Measurements from ENCODE around the gene MOGAT1. TPM values are rescaled to one million over a fixed set of nuclear protein-coding genes. Genes with fewer than 3 reads are reported as not detected.

MOGAT1 gene
- total RNA-seq, 1 experiment from 2014 or later, result not detected

DNA sequence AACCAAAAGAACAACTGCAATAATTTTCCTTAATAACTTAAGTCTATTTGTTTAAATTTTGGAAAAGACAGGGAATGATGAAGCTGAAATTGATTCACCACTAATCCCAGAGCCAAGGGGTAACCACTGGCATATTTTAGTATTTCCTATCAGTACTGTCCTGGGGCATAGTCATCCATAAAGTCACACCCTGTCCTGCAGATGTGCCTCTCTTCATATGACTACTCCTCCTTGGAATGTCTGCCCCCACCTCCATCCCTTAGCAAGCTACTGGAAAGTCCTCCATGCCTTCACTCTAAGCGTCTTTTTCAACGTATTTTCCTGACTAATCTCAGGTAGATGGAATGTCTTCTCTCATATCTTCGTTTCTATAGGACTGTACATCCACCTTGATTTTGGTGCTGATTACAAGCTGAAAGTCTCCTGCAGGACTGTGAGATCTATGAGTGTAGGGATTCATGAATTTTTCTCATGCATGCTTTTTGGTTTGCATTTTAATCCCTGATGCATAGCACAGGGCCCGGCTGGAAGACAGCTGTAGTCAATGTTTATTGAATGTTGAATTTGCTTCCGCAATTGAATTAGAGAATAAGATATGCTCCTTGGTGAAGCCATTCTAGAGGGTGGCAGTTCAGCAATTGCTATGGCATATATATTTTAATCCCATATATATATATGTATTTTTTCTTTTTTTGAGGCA is 85.6 kb downstream of the MOGAT1 start:
- peak; percentile 69; the same call in 1 of the 2 replicates for ATAC-seq
- BruUV-seq (replicated peaks), result no TSS peak

More for the DNA sequence above, 85.6 kb downstream of the MOGAT1 start:
- Histone ChIP-seq H3K4me1 (ENCODE audit: control insufficient read depth, insufficient read depth, low read length) (no peaks in the 10 kb centered on the region), H3K27ac (ENCODE audit: low read length) (no peak overlapping the region), H3K27me3 (ENCODE audit: control insufficient read depth, insufficient read depth, low read length) (no peaks in the 10 kb centered on the region), H3K9me3 (ENCODE audit: control insufficient read depth, insufficient read depth, low read depth, low read length) (no peaks in the 10 kb centered on the region), H3K36me3 (ENCODE audit: control insufficient read depth, insufficient read depth, low read length) (no peaks in the 10 kb centered on the region), H3K4me3 (ENCODE audit: low read depth in 2 of 2, low read length in 2 of 2) (no peak overlapping the region)
- TF ChIP-seq TCF7L2 (IDR thresholded peaks at IDR 0.05; ENCODE audit: low read depth, low read length) (no peak), SIN3A (IDR thresholded peaks at IDR 0.05; ENCODE audit: borderline replicate concordance, insufficient read depth, low read depth, low read length) (no peak), CTCF (IDR thresholded peaks at IDR 0.05) (no peak), POLR2AphosphoS5 (IDR thresholded peaks at IDR 0.05; ENCODE audit: low read depth, low read length) (no peak)
- TF ChIP-seq, protein P1, sequence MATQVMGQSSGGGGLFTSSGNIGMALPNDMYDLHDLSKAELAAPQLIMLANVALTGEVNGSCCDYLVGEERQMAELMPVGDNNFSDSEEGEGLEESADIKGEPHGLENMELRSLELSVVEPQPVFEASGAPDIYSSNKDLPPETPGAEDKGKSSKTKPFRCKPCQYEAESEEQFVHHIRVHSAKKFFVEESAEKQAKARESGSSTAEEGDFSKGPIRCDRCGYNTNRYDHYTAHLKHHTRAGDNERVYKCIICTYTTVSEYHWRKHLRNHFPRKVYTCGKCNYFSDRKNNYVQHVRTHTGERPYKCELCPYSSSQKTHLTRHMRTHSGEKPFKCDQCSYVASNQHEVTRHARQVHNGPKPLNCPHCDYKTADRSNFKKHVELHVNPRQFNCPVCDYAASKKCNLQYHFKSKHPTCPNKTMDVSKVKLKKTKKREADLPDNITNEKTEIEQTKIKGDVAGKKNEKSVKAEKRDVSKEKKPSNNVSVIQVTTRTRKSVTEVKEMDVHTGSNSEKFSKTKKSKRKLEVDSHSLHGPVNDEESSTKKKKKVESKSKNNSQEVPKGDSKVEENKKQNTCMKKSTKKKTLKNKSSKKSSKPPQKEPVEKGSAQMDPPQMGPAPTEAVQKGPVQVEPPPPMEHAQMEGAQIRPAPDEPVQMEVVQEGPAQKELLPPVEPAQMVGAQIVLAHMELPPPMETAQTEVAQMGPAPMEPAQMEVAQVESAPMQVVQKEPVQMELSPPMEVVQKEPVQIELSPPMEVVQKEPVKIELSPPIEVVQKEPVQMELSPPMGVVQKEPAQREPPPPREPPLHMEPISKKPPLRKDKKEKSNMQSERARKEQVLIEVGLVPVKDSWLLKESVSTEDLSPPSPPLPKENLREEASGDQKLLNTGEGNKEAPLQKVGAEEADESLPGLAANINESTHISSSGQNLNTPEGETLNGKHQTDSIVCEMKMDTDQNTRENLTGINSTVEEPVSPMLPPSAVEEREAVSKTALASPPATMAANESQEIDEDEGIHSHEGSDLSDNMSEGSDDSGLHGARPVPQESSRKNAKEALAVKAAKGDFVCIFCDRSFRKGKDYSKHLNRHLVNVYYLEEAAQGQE (IDR thresholded peaks at IDR 0.05; ENCODE audit: insufficient read depth in 1 of 2, low read depth in 2 of 2, low read length in 1 of 2), result no peak
- ChIA-PET POLR2A (no interaction called here), CTCF (no interaction called here)
- in situ Hi-C loops (cut with HindIII; ENCODE audit: low pct_unique_long_range_greater_than_20kb, low sequenced_read_pairs) (no loop called here), intact Hi-C loops (cut with micrococcal nuclease; ENCODE audit: unreplicated experiment) (no loop called here)
- DNase-seq (ENCODE audit: low read depth, low spot score), result no peak

Other genes with a start within 250 kb of the MOGAT1 start
- 0.05 TPM for gene SGPP2, start 247.1 kb upstream of the MOGAT1 start, total RNA-seq (2021; ENCODE audit: unreplicated experiment)
- 31.6 TPM for gene FARSB, start 15.6 kb upstream of the MOGAT1 start, total RNA-seq (2021; ENCODE audit: unreplicated experiment)
- 85.2 TPM for gene ACSL3, start 189.4 kb downstream of the MOGAT1 start, total RNA-seq (2021; ENCODE audit: unreplicated experiment)